GM12865 (cell line): ENCODE measurements around the gene CHSY1.

Source experiments
- DNase-seq: peaks from one replicate; pipeline ENCODE4 v3.0.0; 2010; ENCODE audit warnings: low read depth
- H3K4me3 ChIP-seq: 2 replicates; pipeline ENCODE4 v1.5.1; 2011; ENCODE audit warnings: mild to moderate bottlenecking, low read depth, low read length, control low read depth
- CTCF ChIP-seq: IDR thresholded peaks from 2 replicates; pipeline ENCODE4 v1.5.1; 2011; ENCODE audit warnings: low read length, control low read depth, low read depth, inconsistent platforms; ENCODE audit not compliant: insufficient read depth; ENCODE audit errors: missing control alignments

CHSY1 gene

GRCh38 chr15:101158166-101159095 lies 93.4 kb downstream of the CHSY1 start:
- no peak for DNase-seq
- no peak for TF ChIP-seq CTCF
- H3K4me3 ChIP-seq = no peak overlapping the region

- no peak overlapping the region for H3K4me3 ChIP-seq
- TF ChIP-seq CTCF = no peak
- DNase-seq = no peak
Measured at GRCh38 chr15:101157721-101158120, 94.1 kb downstream of the CHSY1 start.

DNA sequence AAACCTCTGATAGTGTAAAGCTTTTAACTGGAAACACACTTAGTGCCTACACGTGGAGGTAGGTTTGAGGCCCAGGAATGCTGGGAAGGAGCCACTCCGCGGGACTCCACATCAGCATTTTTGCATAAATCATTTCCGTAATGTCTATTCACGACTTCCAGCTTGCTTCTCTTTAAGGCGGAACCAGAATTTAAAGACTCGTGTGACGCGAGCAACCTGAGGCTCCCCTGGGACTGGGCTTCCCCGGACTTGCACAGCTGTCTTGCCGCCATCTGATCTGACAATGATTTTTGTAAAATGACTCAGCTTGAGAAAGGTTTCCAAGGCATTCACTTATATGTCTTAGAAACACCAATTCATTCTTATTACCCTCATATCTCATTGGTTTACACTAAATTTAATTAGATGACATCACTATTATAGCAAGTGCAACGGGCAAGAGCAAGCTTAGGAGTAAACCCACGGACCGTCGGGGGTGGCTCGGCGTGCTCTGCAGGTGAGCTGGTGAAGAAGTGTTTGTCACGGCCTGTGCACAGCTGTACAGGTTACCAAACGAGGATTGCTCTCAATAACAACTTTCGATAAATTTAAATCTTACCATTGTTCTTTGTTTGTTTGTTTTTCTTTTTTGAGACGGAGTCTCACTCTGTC lies 95.2 kb downstream of the CHSY1 start:
- peak overlapping the region; percentile 38 for H3K4me3 ChIP-seq
- TF ChIP-seq CTCF = no peak
- peak; percentile 93 for DNase-seq

DNA sequence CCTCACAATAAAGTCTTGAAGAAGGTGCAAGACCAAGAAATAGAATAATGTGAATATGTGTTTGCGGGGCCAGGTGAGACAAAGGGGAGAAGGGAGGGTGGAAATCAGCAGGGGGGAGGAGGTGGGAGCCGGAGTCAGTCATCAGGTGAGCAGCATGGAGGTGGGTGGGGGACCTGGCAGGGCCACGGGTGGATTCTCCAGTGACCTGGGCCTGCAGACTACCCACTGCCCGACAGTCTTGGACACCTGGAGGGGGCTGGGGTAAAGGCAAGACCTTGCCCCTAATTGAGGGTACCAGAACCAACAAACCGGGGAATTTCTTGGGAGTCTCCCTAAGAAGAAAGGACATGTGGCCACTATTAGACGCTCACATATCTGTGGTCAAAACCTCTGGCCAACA lies 95.8 kb downstream of the CHSY1 start:
- H3K4me3 ChIP-seq = peak overlapping the region; percentile 38
- no peak for TF ChIP-seq CTCF
- no peak for DNase-seq

DNA sequence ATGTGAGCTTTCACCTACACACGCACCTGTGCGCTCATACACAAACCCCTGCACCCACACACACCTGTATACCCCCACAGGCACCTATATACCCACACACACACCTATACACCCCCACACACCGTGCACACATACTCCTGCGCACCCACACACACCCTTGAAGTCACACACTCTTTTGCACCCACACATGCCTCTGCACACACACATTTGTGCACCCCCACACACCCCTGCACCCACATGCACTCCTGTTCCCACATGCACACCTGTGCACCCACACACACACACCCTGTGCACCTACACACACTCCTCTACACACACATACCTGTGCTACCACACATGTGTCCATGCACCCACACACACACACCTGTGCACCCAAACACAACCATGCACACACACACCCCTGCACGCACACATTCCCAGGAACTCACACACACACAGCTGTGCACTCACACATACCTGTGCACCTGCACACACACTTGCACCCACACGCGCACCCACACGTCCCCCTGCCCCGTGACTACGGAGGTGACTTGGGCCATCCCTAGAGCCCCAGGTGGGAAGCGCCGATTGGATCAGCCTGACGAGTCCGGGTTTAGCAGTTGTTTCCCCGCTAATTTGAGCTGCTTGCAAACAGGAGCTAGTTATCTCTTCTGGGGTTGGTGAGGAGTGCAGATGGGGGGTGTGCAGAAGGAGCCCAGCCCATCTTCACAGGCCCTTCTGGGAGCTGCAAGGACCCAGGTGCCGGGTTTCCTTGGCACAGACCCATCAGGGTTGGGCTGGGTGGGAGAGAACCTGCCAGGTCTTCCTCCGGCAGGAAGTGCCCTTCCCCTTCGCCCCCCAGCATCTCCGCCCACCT lies 97.8 kb downstream of the CHSY1 start:
- no peak for TF ChIP-seq CTCF
- no peak overlapping the region for H3K4me3 ChIP-seq
- no peak for DNase-seq

GRCh38 chr15:101152914-101153313 lies 98.9 kb downstream of the CHSY1 start:
- peak; percentile 52 for DNase-seq
- H3K4me3 ChIP-seq = no peak overlapping the region
- peak; percentile 61 for TF ChIP-seq CTCF
